Fibroblast of mammary gland (primary cell): Measurements from ENCODE around the gene ZIC4.

Source experiments
- DNase-seq: peaks from one replicate; pipeline ENCODE4 v3.0.0-alpha.2; 2010; ENCODE audit warnings: low read depth
- H3K4me3 ChIP-seq: 2 replicates; pipeline ENCODE4 v1.5.1; 2011; ENCODE audit warnings: low read depth, mild to moderate bottlenecking, low read length, moderate library complexity; ENCODE audit not compliant: control insufficient read depth
- CTCF ChIP-seq: conservative IDR thresholded peaks from 2 replicates; pipeline ENCODE4 v1.5.1; 2011; ENCODE audit warnings: low read depth, low read length, inconsistent platforms; ENCODE audit not compliant: control insufficient read depth, insufficient read depth

Gene ZIC4

GRCh38 chr3:147380387-147380951 is 25.9 kb downstream of the ZIC4 start:
- no peak for DNase-seq
- no peak overlapping the region for H3K4me3 ChIP-seq
- no peak for TF ChIP-seq CTCF

- no peak for TF ChIP-seq CTCF
- DNase-seq, result no peak
- H3K4me3 ChIP-seq, result no peak overlapping the region
Observed at GRCh38 chr3:147379651-147380050, 26.7 kb downstream of the ZIC4 start.

- H3K4me3 ChIP-seq, result no peak overlapping the region
- no peak for TF ChIP-seq CTCF
- DNase-seq, result no peak
Observed at GRCh38 chr3:147377412-147378367, 28.7 kb downstream of the ZIC4 start.

- DNase-seq, result no peak
- H3K4me3 ChIP-seq, result no peak overlapping the region
- no peak for TF ChIP-seq CTCF
Observed at GRCh38 chr3:147373301-147373700, 33.0 kb downstream of the ZIC4 start.

- no peak overlapping the region for H3K4me3 ChIP-seq
- no peak for DNase-seq
- no peak for TF ChIP-seq CTCF
Observed at GRCh38 chr3:147372525-147373027, 33.8 kb downstream of the ZIC4 start.

- no peak overlapping the region for H3K4me3 ChIP-seq
- DNase-seq, result no peak
- TF ChIP-seq CTCF, result no peak
Observed at GRCh38 chr3:147371771-147372340, 34.5 kb downstream of the ZIC4 start.
